HG03280 (cell line): ENCODE data around the gene LRRC9.
"Not testable (repeated sequence)": the region's sequence is repeated elsewhere in the genome, so short reads cannot be mapped to it uniquely, and the experiment has no call there.

Source experiments
- ATAC-seq: cut with Tn5 transposase; IDR thresholded peaks from one replicate; pipeline ENCODE4 v1.9.1; 2021; ENCODE audit warnings: mild to moderate bottlenecking, moderate library complexity; ENCODE audit not compliant: unreplicated experiment

Gene LRRC9

DNA sequence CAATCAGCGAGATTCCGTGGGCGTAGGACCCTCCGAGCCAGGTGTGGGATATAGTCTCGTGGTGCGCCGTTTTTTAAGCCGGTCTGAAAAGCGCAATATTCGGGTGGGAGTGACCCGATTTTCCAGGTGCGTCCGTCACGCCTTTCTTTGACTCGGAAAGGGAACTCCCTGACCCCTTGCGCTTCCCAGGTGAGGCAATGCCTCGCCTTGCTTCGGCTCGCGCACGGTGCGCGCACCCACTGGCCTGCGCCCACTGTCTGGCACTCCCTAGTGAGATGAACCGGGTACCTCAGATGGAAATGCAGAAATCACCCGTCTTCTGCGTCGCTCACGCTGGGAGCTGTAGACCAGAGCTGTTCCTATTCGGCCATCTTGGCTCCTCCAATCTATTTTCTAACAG, 32.2 kb downstream of the LRRC9 start:
- ATAC-seq: not testable (repeated sequence)

DNA sequence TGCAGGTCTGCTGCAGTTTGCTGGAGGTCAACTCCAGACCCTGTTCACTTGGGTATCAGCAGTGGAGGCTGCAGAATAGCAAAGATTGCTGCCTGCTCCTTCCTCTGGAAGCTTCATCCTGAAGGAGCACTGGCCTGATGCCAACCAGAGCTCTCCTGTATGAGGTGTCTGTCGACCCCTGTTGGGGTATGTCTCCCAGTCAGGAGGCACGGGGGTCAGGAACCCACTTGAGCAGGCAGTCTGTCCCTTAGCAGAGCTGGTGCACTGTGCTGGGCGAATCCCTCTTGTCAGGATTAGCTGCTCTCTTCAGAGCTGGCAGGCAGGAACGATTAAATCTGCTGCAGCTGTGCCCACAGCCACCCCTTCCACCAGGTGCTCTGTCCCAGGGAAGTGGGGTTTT, 37.9 kb downstream of the LRRC9 start:
- not testable (repeated sequence) for ATAC-seq

DNA sequence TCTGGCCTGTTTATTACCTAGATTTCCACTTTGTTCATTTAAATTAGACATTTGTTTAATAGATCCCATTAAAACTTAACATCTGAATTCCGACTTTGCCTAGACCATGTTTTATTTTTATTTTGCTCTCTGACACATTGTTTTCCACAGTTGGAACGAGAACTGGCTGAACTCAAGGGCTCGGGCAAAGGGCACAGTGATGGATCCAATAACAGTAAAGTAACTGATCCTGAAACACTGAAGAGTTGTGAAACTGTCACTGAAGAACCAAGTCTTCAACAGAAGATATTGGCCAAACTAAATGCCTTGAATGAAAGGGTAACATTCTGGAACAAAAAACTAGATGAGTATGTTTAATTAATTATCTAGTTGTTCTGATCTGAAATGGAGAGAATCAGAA, 39.7 kb downstream of the LRRC9 start:
- ATAC-seq: no peak

DNA sequence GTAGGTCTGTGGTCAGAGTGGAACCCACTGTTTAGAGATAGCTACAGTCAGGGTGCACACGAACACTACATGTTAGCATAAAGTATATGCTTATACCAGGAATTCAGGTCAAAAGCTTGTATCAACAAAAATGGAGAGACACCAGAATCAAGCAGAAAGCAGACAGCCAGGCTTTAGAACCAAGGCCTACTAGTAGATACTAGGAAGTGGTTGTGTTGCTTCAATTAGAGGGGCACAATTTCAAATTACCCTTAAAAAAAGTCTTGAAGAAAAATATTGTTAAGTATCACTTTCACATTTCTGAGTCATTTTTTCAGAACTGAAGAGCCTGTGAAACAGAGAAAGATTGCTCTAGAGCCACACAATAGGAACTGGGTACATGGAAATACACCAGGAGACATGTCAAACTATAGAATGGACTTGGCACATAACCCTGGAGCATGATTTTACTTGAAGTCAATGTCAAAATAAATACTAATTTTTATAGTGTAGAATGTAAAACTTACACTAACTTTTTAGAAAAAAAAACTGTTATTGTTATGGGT, 41.6 kb downstream of the LRRC9 start:
- ATAC-seq: peak; percentile 54

DNA sequence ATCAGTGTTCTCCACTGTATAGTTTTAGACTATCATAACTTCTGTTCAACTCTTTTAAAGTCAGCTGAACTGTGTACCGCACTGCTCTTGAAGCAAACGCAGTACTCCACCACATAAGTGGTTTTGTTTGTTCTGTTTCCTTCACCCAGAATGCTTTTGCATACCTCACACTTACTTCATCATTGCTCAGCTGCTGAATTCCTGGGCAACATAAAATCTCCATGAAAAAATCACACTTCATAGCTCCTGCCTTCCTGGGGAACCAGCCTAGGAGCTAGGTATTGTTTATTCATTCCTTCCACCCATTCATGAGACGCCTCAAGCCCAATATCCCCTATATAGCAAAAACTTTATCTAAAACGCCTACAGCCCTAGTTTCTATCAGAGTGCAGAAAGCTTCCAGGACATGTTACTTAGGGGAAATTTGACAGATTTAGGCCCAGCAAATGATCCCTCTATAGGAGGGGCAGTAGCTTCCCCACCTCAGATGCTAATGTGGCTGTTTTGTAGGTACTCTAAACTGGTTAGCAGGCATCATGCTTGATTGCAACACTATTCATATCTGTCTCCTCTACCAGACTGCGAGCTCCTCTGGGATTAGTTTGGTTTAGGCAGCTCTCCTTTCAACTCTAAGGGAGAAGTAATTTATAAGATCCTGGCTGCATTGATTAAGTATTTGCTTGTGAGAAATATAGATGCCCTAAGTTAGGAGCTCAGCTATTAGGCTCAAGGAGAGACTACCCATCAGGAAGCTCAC, 44.5 kb downstream of the LRRC9 start:
- peak; percentile 24 for ATAC-seq

DNA sequence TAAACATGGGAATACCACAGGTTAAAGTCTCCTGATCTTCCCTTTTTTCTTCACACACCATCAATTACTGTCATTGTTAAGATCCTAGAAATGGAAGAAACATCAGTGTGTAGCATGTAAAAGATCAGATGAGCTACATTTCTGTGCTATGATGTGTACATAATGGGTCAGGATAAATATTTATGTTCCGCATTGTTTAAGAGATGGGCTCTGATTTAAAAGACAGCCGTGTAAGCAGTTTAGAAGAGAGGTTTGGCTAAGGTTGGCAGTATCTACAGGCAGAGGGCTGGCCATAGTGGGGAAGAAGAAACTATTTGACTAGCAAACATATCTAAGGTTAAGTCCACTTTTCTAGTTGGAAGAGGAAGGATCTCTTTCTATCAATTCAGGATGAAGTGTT, 49.4 kb downstream of the LRRC9 start:
- ATAC-seq: no peak

DNA sequence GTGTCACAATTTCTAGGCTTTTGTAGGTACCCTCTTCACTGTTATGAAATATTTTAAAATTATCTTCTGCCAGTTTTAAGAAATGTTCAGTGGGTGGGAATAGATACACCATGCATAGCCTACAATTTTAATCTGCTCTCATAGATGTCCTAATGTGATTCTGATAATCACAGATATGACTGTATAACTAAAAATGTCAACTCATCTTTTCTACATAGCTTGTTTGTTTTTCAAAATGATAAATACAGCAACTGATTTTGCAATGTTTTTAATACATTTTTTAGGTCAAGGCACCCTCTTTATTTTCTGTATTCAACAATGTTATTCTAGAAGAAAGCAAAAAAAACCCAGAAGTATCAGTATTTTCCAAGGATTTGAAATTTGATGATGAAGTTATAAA, 61.6 kb downstream of the LRRC9 start:
- no peak for ATAC-seq

DNA sequence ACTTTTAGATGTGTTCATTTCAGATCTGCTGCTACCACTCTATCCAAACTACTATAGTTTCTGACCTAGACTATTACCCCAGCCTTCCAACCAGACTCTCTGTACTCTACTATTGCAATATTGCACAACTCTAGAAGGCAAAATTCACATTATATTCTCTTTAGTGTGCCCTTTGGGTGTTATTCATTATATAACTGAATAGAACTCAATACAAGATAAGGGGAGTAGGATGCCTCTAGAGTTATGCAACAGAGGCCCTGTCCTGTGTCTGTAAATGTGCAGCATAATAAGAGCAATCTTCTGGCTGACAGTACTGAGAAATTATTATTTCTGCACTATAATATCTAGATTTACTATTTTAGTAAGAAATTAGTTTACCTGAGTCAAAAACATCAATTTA, 63.1 kb downstream of the LRRC9 start:
- ATAC-seq: no peak

DNA sequence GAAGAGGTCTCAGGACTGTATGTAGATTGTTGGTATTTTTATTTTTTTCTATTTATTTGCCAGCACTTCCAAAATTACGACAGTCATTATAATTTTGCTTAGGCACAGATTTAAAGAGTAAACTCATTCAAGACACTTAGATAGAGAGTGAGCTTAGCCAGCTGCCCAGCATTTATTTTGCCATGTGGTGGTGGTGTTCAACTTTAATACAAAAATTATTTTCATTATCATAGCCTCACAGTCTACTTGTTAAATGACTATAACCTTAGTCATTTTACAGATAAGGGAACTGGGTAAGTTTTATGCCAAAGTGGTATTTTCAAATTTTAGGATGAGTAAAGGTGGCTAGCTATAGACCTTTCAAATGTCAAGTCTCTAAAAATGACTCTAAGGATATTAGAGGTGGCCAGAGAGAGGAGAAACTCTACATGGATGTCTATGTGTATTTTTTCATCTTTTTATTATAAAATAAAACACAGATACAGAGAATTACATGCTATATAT, 66.7 kb downstream of the LRRC9 start:
- no peak for ATAC-seq

DNA sequence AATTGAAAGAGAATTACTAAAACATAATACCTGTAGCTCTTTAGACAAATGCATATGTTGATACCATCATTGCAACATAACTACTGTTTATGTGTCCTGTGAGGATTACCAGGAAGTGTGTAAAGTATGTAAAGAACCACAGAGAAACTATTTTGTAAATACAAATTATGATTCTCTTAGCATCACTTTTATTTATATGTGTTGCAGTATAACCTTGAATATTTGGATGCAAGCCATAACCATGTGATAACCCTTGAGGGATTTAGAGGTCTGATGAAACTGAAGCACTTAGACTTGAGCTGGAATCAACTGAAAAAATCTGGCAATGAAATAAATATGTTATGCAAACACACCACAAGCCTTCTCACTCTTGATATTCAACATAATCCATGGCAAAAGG, 77.5 kb downstream of the LRRC9 start:
- ATAC-seq: no peak

DNA sequence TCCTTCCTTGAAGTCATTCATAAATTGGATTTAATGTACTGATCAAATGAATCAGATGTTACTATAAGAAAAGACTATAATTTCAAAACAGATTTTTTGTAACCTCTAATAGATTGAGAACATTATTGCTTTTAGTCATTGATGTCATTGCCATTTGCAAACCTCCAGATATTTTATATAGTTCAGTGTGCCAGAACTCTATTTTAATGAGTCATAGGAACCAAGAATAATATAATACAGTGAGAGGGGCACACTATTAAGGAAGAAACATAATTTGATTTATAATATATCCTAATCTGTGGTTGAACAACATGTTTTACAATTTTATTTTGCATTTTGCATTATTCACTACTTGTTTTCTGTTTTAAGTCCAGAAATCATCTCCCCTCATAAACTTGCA, 78.0 kb downstream of the LRRC9 start:
- ATAC-seq: no peak

DNA sequence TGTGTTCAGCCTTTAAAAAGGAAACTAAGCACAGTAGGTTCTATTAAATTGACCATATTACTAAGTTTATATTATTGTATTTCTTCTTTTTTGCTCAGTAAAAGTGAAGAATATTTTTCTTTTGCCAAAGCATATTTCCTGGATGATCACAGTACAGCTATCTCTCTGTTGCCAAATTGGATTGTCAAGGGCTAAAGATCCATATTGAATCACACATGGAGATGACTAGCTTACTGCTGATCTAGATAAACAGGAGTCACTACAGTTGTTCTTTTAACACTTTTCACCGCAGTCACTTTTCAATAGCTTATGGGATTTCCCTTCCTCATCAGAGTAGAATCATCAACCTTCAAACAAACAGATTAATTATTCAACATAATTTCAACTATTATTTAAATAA, 78.6 kb downstream of the LRRC9 start:
- ATAC-seq: no peak

DNA sequence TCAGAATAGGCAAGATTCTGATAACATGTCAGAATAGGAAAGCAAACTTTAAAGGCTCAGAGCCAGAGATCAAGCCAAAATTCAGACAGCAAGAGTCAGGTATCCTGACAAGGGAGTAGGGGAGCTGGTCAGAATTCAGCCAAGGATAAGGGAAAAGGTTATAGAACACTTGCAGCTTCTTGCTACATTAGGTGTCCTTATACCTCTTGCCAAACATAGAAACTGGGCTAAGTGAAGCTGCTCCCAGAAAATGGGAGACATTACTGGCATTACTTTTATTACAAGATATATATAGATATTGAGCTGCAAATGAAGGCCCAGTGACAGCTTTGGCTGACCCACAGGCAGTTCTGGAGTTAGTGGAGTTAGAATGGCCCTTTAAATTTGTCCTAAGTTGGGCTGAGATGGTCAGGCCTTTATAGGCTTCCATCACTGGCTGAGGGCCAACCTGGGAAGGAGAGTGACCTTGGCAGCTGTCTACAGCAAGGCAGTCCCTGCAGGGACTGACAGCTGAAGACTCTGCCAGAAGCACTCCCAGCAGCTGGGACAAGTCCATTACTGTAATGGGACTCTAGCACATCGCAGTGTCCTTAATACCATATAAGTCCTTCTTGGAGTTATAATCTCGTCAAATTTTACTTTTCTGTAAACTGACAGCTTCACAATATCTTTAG, 83.0 kb downstream of the LRRC9 start:
- ATAC-seq: no peak

DNA sequence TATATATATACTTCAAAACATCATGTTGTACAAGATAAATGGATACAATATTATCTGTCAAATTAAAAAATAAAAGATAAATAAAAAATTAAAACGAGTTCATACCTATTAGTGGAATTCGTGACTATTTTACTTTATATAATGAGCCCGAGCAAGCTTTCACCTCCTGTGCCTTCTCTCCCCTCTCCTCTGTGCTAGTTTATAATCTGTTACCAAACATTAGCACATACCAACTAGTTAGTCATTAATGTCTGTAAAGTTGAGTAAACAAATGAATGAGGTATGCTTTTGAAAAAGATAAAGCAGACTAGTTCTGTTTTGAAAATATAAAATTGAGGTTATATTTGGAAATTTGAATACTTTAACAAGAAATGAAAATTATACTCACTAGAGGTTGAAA, 84.0 kb downstream of the LRRC9 start:
- ATAC-seq: no peak

DNA sequence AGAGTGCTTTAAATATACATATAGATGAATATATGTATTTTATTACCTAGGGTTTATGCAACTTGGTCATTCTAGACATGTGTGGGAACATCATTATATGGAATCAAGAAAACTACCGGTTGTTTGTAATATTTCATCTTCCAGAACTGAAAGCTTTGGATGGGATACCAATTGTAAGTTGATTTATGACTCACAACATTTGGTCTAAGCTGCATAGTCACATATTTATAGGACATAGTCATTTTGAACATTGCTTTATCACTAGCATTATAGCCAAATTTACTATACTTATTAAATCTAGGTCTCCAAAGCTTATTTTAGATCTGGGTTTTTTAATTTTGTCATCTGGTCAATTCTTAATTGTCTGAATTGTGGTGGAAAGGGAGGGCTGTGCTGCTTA, 88.1 kb downstream of the LRRC9 start:
- ATAC-seq: no peak

DNA sequence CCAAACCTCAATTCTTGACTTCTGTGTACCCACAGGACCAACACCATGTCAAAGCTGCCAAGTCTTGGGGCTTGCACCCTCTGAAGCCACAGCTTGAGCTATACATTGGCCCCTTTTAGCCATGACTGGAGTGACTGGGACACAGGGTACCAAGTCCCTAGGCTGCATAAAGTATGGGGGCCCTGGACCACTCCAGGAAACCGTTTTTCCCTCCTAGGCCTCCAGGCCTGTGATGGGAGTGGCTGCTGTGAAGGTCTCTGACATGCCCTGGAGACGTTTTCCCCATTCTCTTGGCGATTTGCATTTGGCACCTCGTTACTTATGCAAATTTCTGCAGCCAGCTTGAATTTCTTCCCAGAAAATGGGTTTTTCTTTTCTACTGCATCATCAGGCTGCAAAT, 90.3 kb downstream of the LRRC9 start:
- not testable (repeated sequence) for ATAC-seq

DNA sequence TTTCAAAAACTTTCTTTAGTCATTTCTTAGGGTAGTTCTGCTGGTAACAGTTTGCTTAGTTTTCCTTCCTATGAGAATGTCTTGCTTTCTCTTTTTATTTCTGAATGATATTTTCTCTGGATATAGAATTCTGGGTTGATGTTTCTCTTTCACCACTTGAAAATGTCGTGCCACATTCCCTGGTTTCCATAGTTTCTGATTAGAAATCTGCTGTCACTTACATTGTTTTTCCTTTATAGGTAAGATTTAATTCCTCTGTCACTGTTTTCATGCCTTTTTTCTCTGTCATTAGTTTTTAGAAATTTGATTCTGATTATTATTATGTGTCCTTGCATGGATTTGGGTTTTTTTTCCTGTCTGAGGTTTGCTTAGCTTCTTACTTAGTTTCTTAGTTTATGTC, 94.5 kb downstream of the LRRC9 start:
- ATAC-seq: no peak

DNA sequence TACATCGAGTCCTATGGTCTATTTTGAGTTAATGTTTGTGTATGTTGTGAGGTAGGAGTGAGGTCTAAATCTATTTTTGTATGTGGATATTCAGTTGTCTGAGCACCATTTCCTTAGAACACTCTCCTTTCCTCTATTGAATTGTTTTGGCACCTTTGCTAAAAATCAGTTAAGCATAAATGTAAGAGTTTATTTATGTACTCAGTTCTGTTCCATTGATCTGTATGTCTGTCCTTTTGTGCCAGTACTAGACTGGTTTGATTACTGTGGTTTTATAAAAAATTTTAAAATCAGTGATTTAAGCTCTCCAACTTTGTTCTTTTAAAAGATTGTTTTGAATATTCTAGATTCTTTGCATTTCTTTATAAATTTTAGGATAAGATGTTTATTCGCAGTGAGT, 101.7 kb downstream of the LRRC9 start:
- no peak for ATAC-seq

DNA sequence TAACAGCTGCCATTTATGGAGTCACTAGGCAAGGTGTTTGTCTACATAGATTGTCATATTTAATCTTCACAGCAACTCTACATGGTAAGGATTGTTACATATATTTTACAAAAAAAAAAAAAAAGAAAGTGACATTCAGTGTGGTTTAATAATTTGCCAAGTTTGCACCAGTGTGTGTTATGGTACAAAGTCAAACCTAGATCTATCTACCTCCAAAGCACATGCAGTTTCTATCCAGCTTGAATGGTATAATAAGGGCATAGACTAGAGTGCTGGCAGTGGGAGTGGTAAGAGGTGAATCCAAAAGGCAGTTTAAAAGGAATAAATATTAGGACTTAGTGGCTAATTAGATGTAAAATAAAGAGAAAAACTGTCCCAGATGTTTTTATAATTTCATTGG, 105.6 kb downstream of the LRRC9 start:
- no peak for ATAC-seq

DNA sequence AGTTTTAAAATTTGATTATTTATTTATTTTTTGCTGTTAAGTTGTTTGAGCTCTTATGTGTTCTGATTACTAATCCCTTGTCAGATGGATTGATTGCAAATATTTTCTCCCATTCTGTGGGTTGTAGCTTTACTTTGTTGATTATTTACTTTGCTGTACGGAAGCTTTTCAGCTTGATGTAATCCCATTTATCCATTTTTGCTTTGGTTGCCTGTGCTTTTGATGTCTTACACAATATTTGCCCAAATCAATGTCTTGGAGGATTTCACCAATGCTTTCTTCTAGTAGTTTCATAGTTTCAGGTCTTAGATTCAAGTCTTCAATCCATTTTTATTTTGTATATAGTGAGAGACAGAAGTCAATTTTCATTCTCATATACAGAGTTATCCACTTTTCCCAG, 115.2 kb downstream of the LRRC9 start:
- no peak for ATAC-seq

DNA sequence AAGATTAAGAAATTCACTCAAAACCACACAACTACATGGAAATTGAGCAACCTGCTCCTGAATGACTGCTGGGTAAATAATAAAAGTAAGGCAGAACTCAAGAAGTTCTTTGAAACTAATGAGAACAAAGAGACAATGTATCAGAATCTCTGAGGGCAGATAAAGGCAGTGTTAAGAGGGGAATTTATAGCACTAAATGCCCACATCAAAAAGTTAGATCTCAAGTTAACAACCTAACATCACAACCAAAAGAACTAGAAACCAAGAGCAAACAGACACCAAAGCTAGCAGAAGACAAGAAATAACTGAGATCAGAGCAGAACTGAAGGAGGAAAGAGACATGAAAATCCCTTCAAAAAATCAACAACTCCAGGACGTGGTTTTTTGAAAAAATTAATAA, 128.0 kb downstream of the LRRC9 start:
- ATAC-seq: not testable (repeated sequence)

DNA sequence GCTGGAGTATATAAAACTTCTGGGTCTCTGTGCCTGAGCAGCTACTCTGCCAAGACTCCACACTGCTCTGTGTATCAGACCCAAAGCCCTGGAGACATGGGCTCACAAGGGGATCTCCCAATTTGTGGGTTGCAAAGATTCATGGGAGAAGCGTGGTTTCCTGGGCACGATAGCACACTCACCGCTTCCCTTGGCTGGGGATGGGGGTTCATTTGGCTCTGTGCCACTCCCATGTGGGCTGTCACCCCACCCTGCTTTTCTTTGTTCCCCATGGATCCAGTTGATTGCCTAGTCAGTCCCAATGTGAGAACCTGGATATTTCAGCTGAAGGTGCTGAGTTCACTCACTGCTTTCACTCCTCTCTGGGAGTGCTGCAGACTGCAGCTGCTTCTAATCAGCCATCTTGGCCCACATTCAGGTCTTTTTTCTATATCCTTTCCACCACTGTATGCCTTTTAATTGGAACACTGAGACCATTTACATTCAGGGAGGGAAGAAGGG, 131.8 kb downstream of the LRRC9 start:
- ATAC-seq: no peak
